Sigmoid colon (tissue), 4 donors: Measurements from ENCODE around the gene CYP46A1.

Source experiments
- CTCF ChIP-seq, 4 experiments: fragments of 450-650 bp in 3 of 4; fragments of 200-600 bp in 1 of 4; IDR thresholded peaks; one replicate each; pipeline ENCODE4 v1.5.1; 2016 to 2019; ENCODE audit warnings: antibody characterized with exemption in 4 of 4, mild to moderate bottlenecking in 3 of 4, moderate library complexity in 2 of 4
- POLR2AphosphoS5 ChIP-seq, 4 donors: sonication (generic); formaldehyde crosslinking; IDR thresholded peaks; one replicate each; pipeline ENCODE4 v1.6.1; 2017; ENCODE audit warnings: antibody characterized with exemption in 4 of 4

GRCh38 chr14:99749763-99750715 lies 65.9 kb downstream of the CYP46A1 start:
- TF ChIP-seq CTCF (IDR thresholded peaks at IDR 0.05) (no peak), POLR2AphosphoS5 (IDR thresholded peaks at IDR 0.05) (peak in 2 of 4 donors; percentile 28 to 32)
